ENCODE data around the gene ADCY9.
"Not testable (repeated sequence)": the region's sequence is repeated elsewhere in the genome, so short reads cannot be mapped to it uniquely, and the experiment has no call there.

ADCY9 gene

GRCh38 chr16:4075534-4075933 lies 40.7 kb downstream of the ADCY9 start:
- Histone ChIP-seq H3K4me1 (ENCODE audit: control insufficient read depth, low read length) (no peaks in the 10 kb centered on the region), H3K9me3 (ENCODE audit: control insufficient read depth, insufficient read depth, low read length) (no peaks in the 10 kb centered on the region)
- TF ChIP-seq EZH2phosphoT487 (IDR thresholded peaks at IDR 0.05; ENCODE audit: borderline replicate concordance, low read length) (no peak), CTCF (IDR thresholded peaks at IDR 0.05; ENCODE audit: low read depth, low read length, poor library complexity, severe bottlenecking) (no peak)

GRCh38 chr16:4073150-4073549 lies 43.1 kb downstream of the ADCY9 start:
- not testable (repeated sequence) for H3K27ac ChIP-seq (ENCODE audit: low read depth, low read length); H3K4me1 ChIP-seq (ENCODE audit: control insufficient read depth, low read length); H3F3A ChIP-seq (ENCODE audit: control insufficient read depth, insufficient read depth); H3K9me2 ChIP-seq (replicated peaks; ENCODE audit: control insufficient read depth, low read length); H3K36me3 ChIP-seq (ENCODE audit: control insufficient read depth, low read length); H3K4me2 ChIP-seq (ENCODE audit: low read length); H4K20me1 ChIP-seq (ENCODE audit: control insufficient read depth, insufficient read depth, low read depth, low read length); H3K27me3 ChIP-seq (ENCODE audit: control insufficient read depth, low read length); H3K79me2 ChIP-seq (ENCODE audit: control insufficient read depth, low read length); H3K4me3 ChIP-seq (ENCODE audit: low read length); H3K9me3 ChIP-seq (ENCODE audit: control insufficient read depth, insufficient read depth, low read length)

More at GRCh38 chr16:4075534-4075933, 40.7 kb downstream of the ADCY9 start:
- H3F3A ChIP-seq (ENCODE audit: control insufficient read depth, insufficient read depth) = no peaks in the 10 kb centered on the region
- no peaks in the 10 kb centered on the region for H3K9me2 ChIP-seq (replicated peaks; ENCODE audit: control insufficient read depth, low read length)
- H3K79me2 ChIP-seq (ENCODE audit: control insufficient read depth, low read length) = no peaks in the 10 kb centered on the region
- H3K27ac ChIP-seq (ENCODE audit: low read depth, low read length) = no peak overlapping the region
- H4K20me1 ChIP-seq (ENCODE audit: control insufficient read depth, insufficient read depth, low read depth, low read length) = no peaks in the 10 kb centered on the region
- no peak overlapping the region for H3K4me2 ChIP-seq (ENCODE audit: low read length)
- H3K4me3 ChIP-seq (ENCODE audit: low read length) = no peak overlapping the region
- no peaks in the 10 kb centered on the region for H3K36me3 ChIP-seq (ENCODE audit: control insufficient read depth, low read length)
- no peaks in the 10 kb centered on the region for H3K27me3 ChIP-seq (ENCODE audit: control insufficient read depth, low read length)

- TF ChIP-seq CTCF (IDR thresholded peaks at IDR 0.05; ENCODE audit: low read depth, low read length, poor library complexity, severe bottlenecking) (no peak), EZH2phosphoT487 (IDR thresholded peaks at IDR 0.05; ENCODE audit: borderline replicate concordance, low read length) (no peak)
- Histone ChIP-seq H3F3A (ENCODE audit: control insufficient read depth, insufficient read depth) (no peaks in the 10 kb centered on the region), H4K20me1 (ENCODE audit: control insufficient read depth, insufficient read depth, low read depth, low read length) (no peaks in the 10 kb centered on the region), H3K9me2 (replicated peaks; ENCODE audit: control insufficient read depth, low read length) (no peaks in the 10 kb centered on the region), H3K79me2 (ENCODE audit: control insufficient read depth, low read length) (no peaks in the 10 kb centered on the region), H3K4me1 (ENCODE audit: control insufficient read depth, low read length) (no peaks in the 10 kb centered on the region), H3K4me3 (ENCODE audit: low read length) (no peak overlapping the region), H3K36me3 (ENCODE audit: control insufficient read depth, low read length) (no peaks in the 10 kb centered on the region), H3K27ac (ENCODE audit: low read depth, low read length) (no peak overlapping the region), H3K27me3 (ENCODE audit: control insufficient read depth, low read length) (0 out of 2 replicates have a peak, but pooled peaks cover 2% of the 10 kb centered on the region), H3K4me2 (ENCODE audit: low read length) (no peak overlapping the region), H3K9me3 (ENCODE audit: control insufficient read depth, insufficient read depth, low read length) (no peaks in the 10 kb centered on the region)
Measured at GRCh38 chr16:4071686-4072561, 44.3 kb downstream of the ADCY9 start.

- H3F3A ChIP-seq (ENCODE audit: control insufficient read depth, insufficient read depth) = no peaks in the 10 kb centered on the region
- H3K79me2 ChIP-seq (ENCODE audit: control insufficient read depth, low read length) = no peaks in the 10 kb centered on the region
- H3K4me3 ChIP-seq (ENCODE audit: low read length) = no peak overlapping the region
- 0 out of 2 replicates have a peak, but pooled peaks cover 2% of the 10 kb centered on the region for H3K27me3 ChIP-seq (ENCODE audit: control insufficient read depth, low read length)
- H3K27ac ChIP-seq (ENCODE audit: low read depth, low read length) = no peak overlapping the region
- H3K9me3 ChIP-seq (ENCODE audit: control insufficient read depth, insufficient read depth, low read length) = no peaks in the 10 kb centered on the region
- H3K9me2 ChIP-seq (replicated peaks; ENCODE audit: control insufficient read depth, low read length) = no peaks in the 10 kb centered on the region
- H3K4me2 ChIP-seq (ENCODE audit: low read length) = no peak overlapping the region
- no peaks in the 10 kb centered on the region for H3K4me1 ChIP-seq (ENCODE audit: control insufficient read depth, low read length)
- TF ChIP-seq EZH2phosphoT487 (IDR thresholded peaks at IDR 0.05; ENCODE audit: borderline replicate concordance, low read length) (no peak), CTCF (IDR thresholded peaks at IDR 0.05; ENCODE audit: low read depth, low read length, poor library complexity, severe bottlenecking) (no peak)
- no peaks in the 10 kb centered on the region for H4K20me1 ChIP-seq (ENCODE audit: control insufficient read depth, insufficient read depth, low read depth, low read length)
- no peaks in the 10 kb centered on the region for H3K36me3 ChIP-seq (ENCODE audit: control insufficient read depth, low read length)
Measured at GRCh38 chr16:4070936-4071335, 45.3 kb downstream of the ADCY9 start.

Measured in DOHH2 (cell line).